GM23248 (cell line): ENCODE measurements around the gene GLI2.

Source experiments
- EZH2 ChIP-seq: fragments of 200-600 bp; sonication (generic); IDR thresholded peaks from 2 replicates; pipeline ENCODE4 v1.6.1; 2018; ENCODE audit warnings: antibody characterized with exemption, mild to moderate bottlenecking; ENCODE audit not compliant: insufficient read depth, poor library complexity, severe bottlenecking
- EZH2phosphoT487 ChIP-seq: fragments of 200-600 bp; sonication (generic); IDR thresholded peaks from 2 replicates; pipeline ENCODE4 v1.6.1; 2018; ENCODE audit warnings: antibody characterized with exemption, moderate library complexity, mild to moderate bottlenecking, low read depth; ENCODE audit not compliant: insufficient read depth

- TF ChIP-seq EZH2 (no peak), EZH2phosphoT487 (no peak)
These were observed 20.3 kb upstream of the GLI2 start for GRCh38 chr2:120715353-120715752.
